ENCODE measurements around the gene PRR23A. TPM values are rescaled to one million over a fixed set of nuclear protein-coding genes. Genes with fewer than 3 reads are reported as not detected.

PRR23A gene
- total RNA-seq, 4 donors from 2014 or later = not detected

DNA sequence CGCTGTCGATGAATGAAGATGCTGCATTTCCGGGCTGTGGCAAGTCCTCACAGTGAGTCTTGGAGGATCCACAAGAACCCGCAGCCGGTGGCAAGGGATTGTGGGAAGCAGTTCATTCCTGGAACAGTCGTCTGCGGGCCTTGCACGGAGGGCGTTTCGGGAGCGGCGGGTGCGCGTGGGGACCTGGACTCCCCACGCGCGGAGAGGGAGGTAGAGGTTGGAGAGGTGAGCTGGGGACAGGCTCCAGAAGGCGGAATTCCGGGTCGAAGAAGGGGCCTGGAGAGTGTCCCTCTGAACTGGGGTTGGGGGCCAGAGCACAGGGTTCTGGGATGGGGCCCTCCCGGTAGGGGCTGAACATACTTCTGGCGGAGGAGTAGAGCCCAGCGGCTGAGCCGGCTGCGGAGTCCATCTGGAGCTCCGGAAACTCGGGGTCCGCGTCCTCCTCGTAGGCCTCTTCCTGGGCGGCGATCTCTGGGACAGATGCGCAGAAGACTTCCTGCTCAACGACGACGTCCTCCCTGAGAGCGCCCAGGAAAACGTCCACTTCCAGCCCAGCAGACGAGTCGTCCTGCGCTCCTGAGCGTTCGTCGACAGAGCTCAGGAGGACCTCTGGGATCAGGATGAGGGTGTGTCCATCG lies 593 bp downstream of the PRR23A start:
- H3K4me3 ChIP-seq = no peak overlapping the region
- no peak overlapping the region for H3K27ac ChIP-seq
- no peaks in the 10 kb centered on the region for H3K27me3 ChIP-seq
- TF ChIP-seq, protein P1, sequence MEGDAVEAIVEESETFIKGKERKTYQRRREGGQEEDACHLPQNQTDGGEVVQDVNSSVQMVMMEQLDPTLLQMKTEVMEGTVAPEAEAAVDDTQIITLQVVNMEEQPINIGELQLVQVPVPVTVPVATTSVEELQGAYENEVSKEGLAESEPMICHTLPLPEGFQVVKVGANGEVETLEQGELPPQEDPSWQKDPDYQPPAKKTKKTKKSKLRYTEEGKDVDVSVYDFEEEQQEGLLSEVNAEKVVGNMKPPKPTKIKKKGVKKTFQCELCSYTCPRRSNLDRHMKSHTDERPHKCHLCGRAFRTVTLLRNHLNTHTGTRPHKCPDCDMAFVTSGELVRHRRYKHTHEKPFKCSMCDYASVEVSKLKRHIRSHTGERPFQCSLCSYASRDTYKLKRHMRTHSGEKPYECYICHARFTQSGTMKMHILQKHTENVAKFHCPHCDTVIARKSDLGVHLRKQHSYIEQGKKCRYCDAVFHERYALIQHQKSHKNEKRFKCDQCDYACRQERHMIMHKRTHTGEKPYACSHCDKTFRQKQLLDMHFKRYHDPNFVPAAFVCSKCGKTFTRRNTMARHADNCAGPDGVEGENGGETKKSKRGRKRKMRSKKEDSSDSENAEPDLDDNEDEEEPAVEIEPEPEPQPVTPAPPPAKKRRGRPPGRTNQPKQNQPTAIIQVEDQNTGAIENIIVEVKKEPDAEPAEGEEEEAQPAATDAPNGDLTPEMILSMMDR (IDR thresholded peaks at IDR 0.05) = no peak
- no peak for TF ChIP-seq POLR2A (IDR thresholded peaks at IDR 0.05)
- no peak for DNase-seq
- H3K9me3 ChIP-seq = peaks cover 0 to 7% (median 0%) of the 10 kb centered on the region in 4 donors
- no peaks in the 10 kb centered on the region for H3K4me1 ChIP-seq
- no peaks in the 10 kb centered on the region for H3K36me3 ChIP-seq

DNA sequence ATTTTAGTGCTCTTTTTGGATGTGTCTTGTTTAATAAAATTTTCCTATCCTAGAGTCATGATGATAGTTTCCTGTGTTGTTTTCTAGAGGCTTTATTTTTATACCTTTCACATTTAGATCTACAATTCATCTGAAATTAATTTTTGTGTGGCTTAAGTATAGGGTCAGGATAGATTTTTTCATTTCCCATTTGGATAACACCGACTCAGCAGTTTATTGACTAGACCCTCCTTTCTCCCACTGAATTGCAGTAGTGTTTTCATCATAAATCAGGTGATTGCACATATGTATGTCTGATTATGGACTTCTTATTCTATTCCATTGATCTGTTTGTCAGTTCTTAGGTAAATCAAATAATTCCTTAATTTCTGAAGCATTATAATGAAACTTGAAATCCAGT lies 10.4 kb downstream of the PRR23A start:
- DNase-seq = no peak
- Histone ChIP-seq H3K36me3 (no peaks in the 10 kb centered on the region), H3K4me1 (no peaks in the 10 kb centered on the region)

DNA sequence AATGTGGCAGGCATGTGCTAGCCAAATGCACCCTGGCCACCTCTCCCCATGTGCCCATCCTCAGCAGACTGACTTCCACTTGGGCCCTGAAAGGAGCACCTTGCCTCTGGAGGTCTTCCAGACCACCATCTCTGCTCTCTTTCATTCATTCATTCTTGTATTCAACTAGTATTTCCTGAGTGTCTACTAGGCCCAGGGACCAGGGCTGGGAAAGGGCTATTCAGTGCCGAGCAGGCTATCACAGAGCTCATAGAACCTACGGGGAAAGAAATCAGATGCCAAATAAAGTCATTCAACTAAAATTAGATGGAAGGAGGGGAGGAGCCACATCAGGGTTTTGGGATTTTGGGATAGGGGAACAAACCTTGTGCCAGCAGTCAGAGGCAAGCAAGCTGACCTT lies 18.9 kb downstream of the PRR23A start:
- TF ChIP-seq POLR2A (IDR thresholded peaks at IDR 0.05) = no peak
- TF ChIP-seq, protein P1 (IDR thresholded peaks at IDR 0.05) = no peak
- H3K4me1 ChIP-seq = no peaks in the 10 kb centered on the region

More for the DNA sequence above, 10.4 kb downstream of the PRR23A start:
- Histone ChIP-seq H3K9me3 (no peaks in the 10 kb centered on the region), H3K27ac (no peak overlapping the region), H3K4me3 (no peak overlapping the region), H3K27me3 (no peaks in the 10 kb centered on the region)
- TF ChIP-seq POLR2A (IDR thresholded peaks at IDR 0.05) = no peak
- TF ChIP-seq, protein P1 (IDR thresholded peaks at IDR 0.05) = no peak

DNA sequence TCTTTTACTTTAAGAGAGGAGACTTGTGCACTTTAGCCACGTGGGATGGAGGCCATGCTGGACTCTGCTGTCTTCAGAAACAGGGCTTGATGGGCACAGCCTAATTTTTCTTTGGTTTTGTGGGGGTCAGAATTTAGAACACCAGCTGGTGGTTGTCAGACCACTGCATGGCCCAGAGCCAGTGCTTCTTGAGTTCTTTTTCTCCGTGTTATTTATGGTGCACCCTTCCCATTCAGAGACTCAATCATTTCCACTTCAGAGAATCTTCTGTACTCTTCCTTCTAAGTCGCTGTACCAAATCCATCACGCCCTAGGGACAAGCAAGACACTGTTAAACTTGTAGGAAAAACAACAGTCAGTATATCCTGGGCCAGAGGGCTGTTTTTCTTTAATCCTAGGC lies 20.1 kb downstream of the PRR23A start:
- H3K9me3 ChIP-seq = no peaks in the 10 kb centered on the region
- DNase-seq = no peak
- H3K27me3 ChIP-seq = no peaks in the 10 kb centered on the region
- no peak overlapping the region for H3K4me3 ChIP-seq
- TF ChIP-seq, protein P1 (IDR thresholded peaks at IDR 0.05) = no peak
- no peak for TF ChIP-seq POLR2A (IDR thresholded peaks at IDR 0.05)
- H3K27ac ChIP-seq = no peak overlapping the region
- H3K4me1 ChIP-seq = no peaks in the 10 kb centered on the region
- no peaks in the 10 kb centered on the region for H3K36me3 ChIP-seq

More for the DNA sequence above, 18.9 kb downstream of the PRR23A start:
- no peak for DNase-seq
- no peaks in the 10 kb centered on the region for H3K36me3 ChIP-seq
- H3K4me3 ChIP-seq = no peak overlapping the region
- no peak overlapping the region for H3K27ac ChIP-seq
- H3K27me3 ChIP-seq = no peaks in the 10 kb centered on the region
- H3K9me3 ChIP-seq = no peaks in the 10 kb centered on the region

DNA sequence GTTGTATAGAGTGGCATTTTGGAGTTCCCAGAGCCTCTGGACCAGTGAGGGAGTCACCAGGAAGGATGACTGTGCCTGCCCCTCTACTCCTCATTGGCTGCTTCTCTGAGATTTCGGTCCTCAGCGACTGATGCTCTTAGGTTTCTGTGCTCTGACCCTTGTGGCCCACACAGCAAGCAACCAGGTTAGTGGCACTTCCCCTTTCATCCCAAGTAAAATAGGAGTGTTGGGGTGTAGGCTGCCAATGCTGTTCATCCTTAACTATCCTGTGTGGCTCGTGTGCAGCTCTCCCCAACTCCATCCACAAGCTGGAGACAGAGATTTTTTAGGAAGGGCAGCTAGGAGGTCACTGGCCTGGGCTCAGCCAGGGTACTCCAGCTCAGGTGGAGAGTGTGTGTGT lies 21.3 kb downstream of the PRR23A start:
- no peak for DNase-seq
- H3K36me3 ChIP-seq = no peaks in the 10 kb centered on the region
- no peaks in the 10 kb centered on the region for H3K9me3 ChIP-seq
- H3K27ac ChIP-seq = no peak overlapping the region
- TF ChIP-seq POLR2A (IDR thresholded peaks at IDR 0.05) = no peak
- TF ChIP-seq, protein P1 (IDR thresholded peaks at IDR 0.05) = no peak
- no peaks in the 10 kb centered on the region for H3K27me3 ChIP-seq
- H3K4me3 ChIP-seq = no peak overlapping the region
- no peaks in the 10 kb centered on the region for H3K4me1 ChIP-seq

Measured in Peyer's patch (tissue), 4 donors.